NCI-H146 treated with DMSO at 0.1 percent for 48 hours (cell line): ENCODE measurements around the gene RPL38.

Experiments used
- DNase-seq: peaks from one replicate; lab custom pipeline; 2025; ENCODE audit not compliant: unreplicated experiment; lab: John Stamatoyannopoulos, UW

Gene RPL38

GRCh38 chr17:74210191-74211140 lies 7.0 kb downstream of the RPL38 start:
- peak; percentile 9 for DNase-seq

- no peak for DNase-seq
Observed at GRCh38 chr17:74211141-74211911, 7.8 kb downstream of the RPL38 start.

DNA sequence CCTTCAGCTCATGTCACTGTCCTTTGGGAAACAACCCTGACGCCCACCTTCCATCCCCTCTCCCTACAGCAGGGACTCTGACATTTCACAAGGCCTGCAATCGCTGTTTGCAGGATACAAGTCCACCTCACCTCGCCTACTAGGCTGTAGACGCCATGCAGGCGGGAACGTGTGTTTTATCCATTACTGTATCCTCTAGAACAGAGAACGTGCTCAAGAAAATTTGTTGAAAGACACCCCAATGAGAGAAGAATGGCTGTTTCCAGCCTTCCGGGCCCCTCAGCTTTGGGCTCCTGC lies 8.4 kb downstream of the RPL38 start:
- no peak for DNase-seq

- no peak for DNase-seq
Observed at GRCh38 chr17:74212209-74212912, 8.9 kb downstream of the RPL38 start.

DNA sequence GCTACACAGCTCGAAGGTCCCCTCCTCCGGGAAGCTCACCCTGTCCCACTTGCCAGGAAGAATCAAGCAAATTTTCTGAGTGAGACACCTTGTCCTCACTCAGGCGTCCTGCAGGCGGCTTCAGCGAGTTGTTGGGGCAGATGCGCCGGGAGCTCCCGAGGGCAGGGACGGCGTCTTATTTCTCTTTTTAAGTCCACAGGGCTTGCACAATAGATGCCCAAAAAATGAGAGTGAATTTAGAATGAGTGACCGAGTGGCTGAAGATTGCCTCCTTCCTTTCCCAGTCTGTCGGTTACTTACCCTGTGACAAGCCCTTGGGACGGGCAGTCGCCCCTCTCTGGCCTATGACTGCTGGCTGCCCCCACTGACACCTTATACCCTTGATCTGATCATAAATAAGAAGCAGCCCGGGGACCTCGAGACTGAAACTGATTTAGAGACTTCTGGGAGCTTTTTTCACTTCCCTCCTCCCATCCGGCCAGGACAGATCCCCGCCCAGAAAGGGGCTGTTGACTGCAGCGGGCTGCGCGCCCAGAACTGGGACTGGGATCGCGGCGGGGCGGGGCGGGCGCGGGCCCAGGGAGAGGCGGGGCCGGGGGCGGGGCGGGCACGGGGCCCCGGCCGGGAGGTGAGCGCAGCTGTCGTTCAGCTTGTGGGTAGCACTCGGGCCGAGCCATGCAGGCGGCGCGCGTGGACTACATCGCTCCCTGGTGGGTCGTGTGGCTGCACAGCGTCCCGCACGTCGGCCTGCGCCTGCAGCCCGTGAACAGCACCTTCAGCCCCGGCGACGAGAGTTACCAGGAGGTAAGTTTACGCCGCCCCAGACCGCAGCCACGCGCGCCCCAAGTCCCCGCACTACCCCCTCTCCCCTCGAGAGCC lies 9.7 kb downstream of the RPL38 start, which contains the start of gene TTYH2:
TSS of gene TTYH2 (plus strand) at position 659 of the 879 bp plus-strand sequence. CDS start at position 676, 17 bp downstream.
- DNase-seq, result peak; percentile 32

DNA sequence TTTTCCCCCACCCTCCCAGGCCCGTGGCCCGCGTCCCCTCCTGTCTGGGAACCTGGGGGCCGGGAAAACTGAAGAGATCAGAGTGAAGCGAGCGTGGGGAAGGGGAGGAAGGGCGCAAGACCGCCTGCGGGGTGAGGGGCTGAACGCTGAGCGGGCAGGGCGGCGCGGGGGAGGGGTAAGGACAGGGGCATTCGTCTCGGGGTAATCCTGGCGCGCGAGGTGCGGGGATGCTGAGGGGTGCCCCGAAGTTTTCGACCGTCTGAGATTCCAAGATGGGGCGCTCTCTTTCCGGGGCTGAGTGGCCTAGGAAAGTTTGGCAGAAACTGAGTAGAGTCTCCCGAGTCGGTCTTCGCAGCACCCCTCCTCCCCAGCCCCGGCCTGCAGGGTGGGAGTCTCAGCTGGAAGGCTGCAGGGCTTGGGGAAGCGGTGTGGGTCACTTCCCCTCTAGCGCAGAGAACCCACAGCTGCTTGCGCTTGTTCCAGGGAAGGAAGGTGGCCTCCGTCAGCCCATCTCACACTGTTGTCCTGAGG lies 10.4 kb downstream of the RPL38 start:
- DNase-seq, result no peak

- DNase-seq, result no peak
Observed at GRCh38 chr17:74214484-74215341, 11.2 kb downstream of the RPL38 start.

- no peak for DNase-seq
Observed at GRCh38 chr17:74215342-74215727, 11.9 kb downstream of the RPL38 start.

DNA sequence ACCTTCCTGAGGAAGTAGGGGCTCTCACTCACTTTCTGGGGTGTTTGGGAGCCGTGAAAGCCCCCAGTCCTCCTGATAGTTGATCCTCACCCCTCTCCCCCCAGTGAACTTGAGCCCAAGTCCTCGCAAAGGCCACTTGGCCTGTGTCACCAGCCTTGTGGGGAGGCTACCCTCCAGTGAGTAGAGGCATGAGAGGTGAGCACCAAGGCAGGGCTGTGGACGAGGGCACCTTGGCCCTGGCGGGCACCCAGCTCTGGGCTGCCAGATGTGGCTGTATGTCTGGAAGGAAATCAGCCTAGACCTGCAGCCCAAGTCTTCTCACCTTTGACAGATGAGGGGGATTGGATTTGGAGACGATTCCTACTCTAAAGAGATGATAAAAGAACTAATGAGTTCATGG lies 13.0 kb downstream of the RPL38 start:
- DNase-seq, result no peak

GRCh38 chr17:74217037-74217730 lies 13.7 kb downstream of the RPL38 start:
- peak; percentile 46 for DNase-seq

DNA sequence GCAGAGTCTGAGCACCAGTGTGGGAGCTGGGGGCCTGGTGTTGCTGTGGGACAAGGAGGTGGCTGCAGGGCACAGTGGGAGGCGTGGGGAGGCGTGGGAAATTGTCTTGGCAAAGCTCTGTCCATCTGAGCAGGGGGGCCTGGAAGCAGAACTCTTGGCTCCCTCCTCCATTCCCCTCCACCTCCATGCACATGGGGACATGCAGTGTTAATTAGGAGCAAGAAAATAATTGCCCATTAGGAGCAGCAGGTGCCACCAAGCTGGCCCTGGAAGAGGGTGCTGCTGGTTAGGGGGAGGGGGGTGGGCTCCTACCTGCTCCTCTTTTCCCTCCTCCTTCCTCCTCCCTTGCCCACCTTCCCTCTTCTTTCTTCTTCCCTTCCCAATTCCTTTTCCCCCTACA lies 14.4 kb downstream of the RPL38 start:
- no peak for DNase-seq

- no peak for DNase-seq
Observed at GRCh38 chr17:74218436-74218835, 15.0 kb downstream of the RPL38 start.

DNA sequence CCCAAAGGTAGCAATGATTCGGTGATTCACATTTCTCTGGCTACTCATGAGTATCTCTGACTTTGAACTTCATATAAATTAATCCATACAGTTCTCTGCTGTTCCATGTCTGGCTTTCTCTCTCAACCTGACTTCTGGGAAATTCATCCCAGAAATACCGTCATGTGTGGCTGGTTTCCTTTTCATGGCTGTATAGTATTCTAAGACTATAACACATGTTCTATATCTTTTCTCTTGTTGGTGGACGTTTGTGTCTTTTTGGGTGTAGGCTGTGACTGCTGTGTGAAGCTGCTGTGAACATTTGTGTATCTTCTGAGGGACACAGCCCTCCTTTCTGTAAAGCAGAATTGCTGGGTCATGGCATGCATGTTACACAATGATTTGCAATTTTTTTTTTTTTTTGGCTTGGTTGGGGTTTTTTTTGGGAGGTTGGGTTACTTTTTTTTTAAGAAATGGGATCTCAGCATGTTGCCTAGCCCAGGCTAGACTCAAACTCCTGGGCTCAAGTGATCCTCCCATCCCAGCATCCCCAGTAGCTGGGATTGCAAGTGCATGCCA lies 16.2 kb downstream of the RPL38 start:
- DNase-seq, result no peak

GRCh38 chr17:74220219-74220618 lies 16.7 kb downstream of the RPL38 start:
- no peak for DNase-seq

DNA sequence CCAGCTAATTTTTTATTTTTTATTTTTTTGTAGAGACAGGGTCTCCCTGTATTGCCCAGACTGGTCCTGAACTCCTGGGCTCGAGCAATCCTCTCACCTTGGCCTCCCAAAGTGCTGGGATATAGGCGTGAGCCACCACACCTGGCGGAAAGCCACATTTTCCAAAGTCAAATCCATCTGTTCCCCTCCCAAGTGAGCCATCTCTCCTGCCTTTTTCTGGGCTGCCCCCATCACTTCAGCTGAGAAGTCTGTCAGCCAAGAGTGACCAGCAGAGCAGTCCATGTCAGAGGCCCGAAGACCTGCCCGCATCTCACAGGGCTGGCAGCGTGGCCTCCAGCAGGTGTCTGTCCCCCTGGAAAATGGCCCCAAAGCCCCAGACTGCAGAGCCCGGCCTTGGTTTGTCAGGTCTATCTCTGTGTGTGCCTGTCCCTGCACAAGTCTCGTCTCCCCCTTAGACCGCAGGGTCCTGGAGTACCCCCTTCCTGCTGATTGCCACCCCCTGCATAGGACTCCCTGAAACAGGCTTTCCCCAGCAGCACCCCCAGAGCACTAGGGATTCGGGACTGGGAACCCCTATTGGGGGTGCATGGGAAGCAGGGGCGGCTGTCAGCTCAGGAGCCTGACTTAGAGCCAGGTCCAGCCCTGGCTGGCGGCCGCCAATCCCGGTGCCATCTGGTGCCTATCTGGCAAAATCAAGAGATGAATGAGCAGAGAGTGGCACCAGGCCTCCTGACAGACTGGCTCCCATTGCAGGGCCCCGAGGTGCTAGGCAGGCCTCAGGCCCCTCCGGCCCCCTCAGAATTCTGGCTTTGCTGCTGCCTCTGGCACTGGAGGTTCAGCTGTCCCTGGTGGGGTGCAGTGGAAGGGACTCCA lies 17.7 kb downstream of the RPL38 start:
- DNase-seq, result no peak

GRCh38 chr17:74222399-74222798 lies 18.9 kb downstream of the RPL38 start:
- DNase-seq, result no peak

- no peak for DNase-seq
Observed at GRCh38 chr17:74223901-74224300, 20.4 kb downstream of the RPL38 start.
